SK-N-SH (cell line): ENCODE data around the gene NCAN.

ENCODE experiments used
- CHD2 ChIP-seq: fragments of 150-350 bp; IDR thresholded peaks from 2 replicates; pipeline ENCODE4 v1.6.1; 2018; ENCODE audit warnings: low read length; ENCODE audit not compliant: partially characterized antibody
- CTCF ChIP-seq: fragments of 200-600 bp; sonication (generic); IDR thresholded peaks from 2 replicates; pipeline ENCODE4 v1.6.1; 2017; ENCODE audit warnings: antibody characterized with exemption, mild to moderate bottlenecking, moderate library complexity
- EP300 ChIP-seq, 2 experiments: IDR thresholded peaks; 2 replicates each; pipeline versions ENCODE4 v1.4.0 to v1.6.1; 2012; ENCODE audit warnings: borderline replicate concordance in 1 of 2, low read depth in 1 of 2, low read length in 1 of 2
- GATA2 ChIP-seq: sonication (generic); formaldehyde crosslinking; IDR thresholded peaks from 2 replicates; pipeline ENCODE4 v1.5.0; 2020; ENCODE audit warnings: mild to moderate bottlenecking, missing genetic modification reagents
- MAX ChIP-seq: IDR thresholded peaks from 2 replicates; pipeline ENCODE4 v1.4.0; 2012; ENCODE audit warnings: low read depth
- NFIC ChIP-seq: IDR thresholded peaks from 2 replicates; pipeline ENCODE4 v1.4.0; 2012; ENCODE audit warnings: borderline replicate concordance
- PBX3 ChIP-seq: IDR thresholded peaks from 2 replicates; pipeline ENCODE4; 2012
- POLR2AphosphoS5 ChIP-seq: IDR thresholded peaks from 2 replicates; pipeline ENCODE4 v1.6.1; 2012; ENCODE audit warnings: low read depth, low read length
- TAF1 ChIP-seq: IDR thresholded peaks from 2 replicates; pipeline ENCODE4 v1.6.1; 2012; ENCODE audit warnings: low read depth, mild to moderate bottlenecking, low read length, moderate library complexity, borderline replicate concordance
- USF2 ChIP-seq: fragments of 150-350 bp; IDR thresholded peaks from 2 replicates; pipeline ENCODE4 v1.6.1; 2017; ENCODE audit warnings: antibody characterized with exemption, low read length, low read depth, borderline replicate concordance
- YY1 ChIP-seq: IDR thresholded peaks from 2 replicates; pipeline ENCODE4 v1.4.0; 2012; ENCODE audit warnings: low read depth, mild to moderate bottlenecking

GRCh38 chr19:19226663-19227062 is 14.9 kb downstream of the NCAN start:
- TF ChIP-seq TAF1 = no peak
- TF ChIP-seq CHD2 = no peak
- no peak for TF ChIP-seq CTCF
- no peak for TF ChIP-seq POLR2AphosphoS5
- no peak for TF ChIP-seq MAX
- TF ChIP-seq USF2 = no peak
- TF ChIP-seq NFIC = no peak
- no peak for TF ChIP-seq GATA2
- TF ChIP-seq YY1 = no peak
- no peak for TF ChIP-seq PBX3
- TF ChIP-seq EP300 (IDR thresholded peaks at IDR 0.05; ENCODE audit: borderline replicate concordance in 1 of 2, low read depth in 1 of 2, low read length in 1 of 2) = no peak
